Kidney (tissue), 14 donors: ENCODE measurements around the gene BSCL2. TPM values are rescaled to one million over a fixed set of nuclear protein-coding genes. Genes with fewer than 3 reads are reported as not detected.
"Not testable (repeated sequence)": the region's sequence is repeated elsewhere in the genome, so short reads cannot be mapped to it uniquely, and the experiment has no call there.

Experiments used
- DNase-seq, 5 donors: peaks; one replicate each; pipeline ENCODE4 v3.0.0-alpha.2; 2013 to 2020
- FAIRE-seq: peaks from 2 replicates; lab custom pipeline; 2012; peaks lifted over from hg19 to GRCh38; lab: Jason Lieb, UNC
- H3K27ac ChIP-seq, 2 donors: one replicate each; pipeline ENCODE4 v1.7.0; 2013; ENCODE audit warnings: low read depth in 2 of 2, low read length in 2 of 2, inconsistent platforms in 1 of 2
- H3K27me3 ChIP-seq: one replicate; pipeline ENCODE4 v1.7.1; 2013; ENCODE audit warnings: low read length, inconsistent platforms; ENCODE audit not compliant: control insufficient read depth, insufficient read depth
- H3K36me3 ChIP-seq, 3 donors: one replicate each; pipeline versions ENCODE4 v1.7.0 to v1.7.1; 2013; ENCODE audit warnings: low read length in 3 of 3, control low read depth in 1 of 3, inconsistent platforms in 1 of 3; ENCODE audit not compliant: insufficient read depth in 3 of 3, control insufficient read depth in 2 of 3
- H3K4me1 ChIP-seq, 3 donors: one replicate each; pipeline versions ENCODE4 v1.7.0 to v1.7.1; 2013; ENCODE audit warnings: low read length in 3 of 3, inconsistent platforms in 1 of 3, low read depth in 1 of 3; ENCODE audit not compliant: control insufficient read depth in 2 of 3, insufficient read depth in 2 of 3
- H3K4me3 ChIP-seq, 3 donors: one replicate each; pipeline versions ENCODE4 v1.7.0 to v1.8.1; 2013; ENCODE audit warnings: low read length in 3 of 3, control low read depth in 1 of 3, inconsistent platforms in 1 of 3
- H3K9ac ChIP-seq, 3 donors: one replicate each; pipeline versions ENCODE4 v1.7.0 to v1.7.1; 2013; ENCODE audit warnings: low read length in 3 of 3, control low read depth in 1 of 3, inconsistent platforms in 1 of 3
- H3K9me3 ChIP-seq, 3 donors: one replicate each; pipeline versions ENCODE4 v1.7.0 to v1.7.1; 2013; ENCODE audit warnings: low read length in 3 of 3, control low read depth in 1 of 3, inconsistent platforms in 1 of 3; ENCODE audit not compliant: control insufficient read depth in 2 of 3, insufficient read depth in 1 of 3
- CTCF ChIP-seq: IDR thresholded peaks from 3 replicates; pipeline ENCODE4 v1.5.1; 2012; ENCODE audit warnings: mild to moderate bottlenecking, moderate library complexity, borderline replicate concordance; ENCODE audit not compliant: insufficient read depth; ENCODE audit errors: extremely low read depth
- intact Hi-C: fragments of 100-400 bp; cut with DNase I; formaldehyde crosslinking; loops from one replicate; pipeline ENCODE4 v1.11.1; 2022
- polyA plus RNA-seq: library from polyadenylated mRNA; stranded (reverse); fragments of 350-450 nt; fragmentation: Illumina TruSeq; extraction: RNeasy Lipid Tissue Mini Kit (QIAGEN cat#74804); gene quantifications from one replicate; pipeline ENCODE4 v1.2.3, GENCODE V29; 2014; ENCODE audit warnings: low read depth, low replicate concordance; ENCODE audit not compliant: insufficient read depth
- total RNA-seq: library from RNA; stranded (reverse); fragmentation: NEBNext Ultra II Directional; extraction: Animal tissue kit (Norgen Biotek cat#: 25700); gene quantifications from one replicate; pipeline ENCODE4 v1.2.1, GENCODE V29; 2021
- donor health status: control.
- donor health status: control.
- donor health status: control.
- donor health status: control.
- donor health status: control.
- donor health status: DM: yes; HTN: yes; CAD: no.
- donor health status: Normal renal cell carcinoma (clear cell type).

Gene BSCL2
- total and polyA plus RNA-seq, 2 donors from 2014 or later: 93.2 to 249 TPM

GRCh38 chr11:62705413-62705812 is 1.8 kb downstream of the BSCL2 start:
- no peaks in the 10 kb centered on the region for H3K9me3 ChIP-seq
- H3K27ac ChIP-seq: peak overlapping the region; percentile 79 to 87
- H3K27me3 ChIP-seq: no peaks in the 10 kb centered on the region
- no peak for TF ChIP-seq CTCF
- peak overlapping the region; percentile 84 to 97 (median 93) for H3K9ac ChIP-seq
- intact Hi-C loops: no loop called here
- DNase-seq (peak in 4 of 5 donors; percentile 26 to 65 (median 42)), FAIRE-seq (no peak)
- peaks cover 0 to 30% (median 29%) of the 10 kb centered on the region in 3 donors for H3K4me1 ChIP-seq
- H3K36me3 ChIP-seq: peaks cover 2 to 13% (median 4%) of the 10 kb centered on the region in 3 donors
- peak overlapping the region; percentile 93 to 98 (median 96) for H3K4me3 ChIP-seq

DNA sequence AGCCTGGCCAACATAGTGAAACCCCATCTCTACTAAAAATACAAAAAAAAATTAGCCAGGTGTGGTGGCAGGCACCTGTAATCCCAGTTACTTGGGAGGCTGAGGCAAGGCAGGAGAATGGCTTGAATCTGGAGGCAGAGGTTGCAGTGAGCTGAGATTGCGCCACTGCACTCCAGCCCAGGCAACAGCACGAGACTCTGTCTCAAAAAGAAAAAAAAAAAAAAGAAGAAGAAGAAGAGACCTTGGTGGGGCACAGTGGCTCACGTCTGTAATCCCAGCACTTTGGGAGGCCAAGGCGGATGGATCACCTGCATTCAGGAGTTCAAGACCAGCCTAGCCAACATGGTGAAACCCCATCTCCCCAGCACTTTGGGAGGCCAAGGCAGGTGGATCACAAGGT is 3.3 kb downstream of the BSCL2 start:
- H3K9me3 ChIP-seq, DNase-seq, H3K9ac ChIP-seq, H3K27ac ChIP-seq, H3K4me3 ChIP-seq, FAIRE-seq, intact Hi-C loops, H3K27me3 ChIP-seq: not testable (repeated sequence)
- peaks cover 2 to 12% (median 2%) of the 10 kb centered on the region in 3 donors for H3K36me3 ChIP-seq
- peaks cover 0 to 23% (median 21%) of the 10 kb centered on the region in 3 donors for H3K4me1 ChIP-seq

- H3K4me3 ChIP-seq: no peak overlapping the region
- H3K9ac ChIP-seq: no peak overlapping the region
- H3K4me1 ChIP-seq: peaks cover 0 to 17% (median 14%) of the 10 kb centered on the region in 3 donors
- TF ChIP-seq CTCF: no peak
- no peaks in the 10 kb centered on the region for H3K9me3 ChIP-seq
- FAIRE-seq: no peak
- H3K27ac ChIP-seq: no peak overlapping the region
- no peak for DNase-seq
- H3K36me3 ChIP-seq: peaks cover 2 to 12% (median 2%) of the 10 kb centered on the region in 3 donors
- intact Hi-C loops: no loop called here
- no peaks in the 10 kb centered on the region for H3K27me3 ChIP-seq
Measured at GRCh38 chr11:62702246-62702645, 5.0 kb downstream of the BSCL2 start.

DNA sequence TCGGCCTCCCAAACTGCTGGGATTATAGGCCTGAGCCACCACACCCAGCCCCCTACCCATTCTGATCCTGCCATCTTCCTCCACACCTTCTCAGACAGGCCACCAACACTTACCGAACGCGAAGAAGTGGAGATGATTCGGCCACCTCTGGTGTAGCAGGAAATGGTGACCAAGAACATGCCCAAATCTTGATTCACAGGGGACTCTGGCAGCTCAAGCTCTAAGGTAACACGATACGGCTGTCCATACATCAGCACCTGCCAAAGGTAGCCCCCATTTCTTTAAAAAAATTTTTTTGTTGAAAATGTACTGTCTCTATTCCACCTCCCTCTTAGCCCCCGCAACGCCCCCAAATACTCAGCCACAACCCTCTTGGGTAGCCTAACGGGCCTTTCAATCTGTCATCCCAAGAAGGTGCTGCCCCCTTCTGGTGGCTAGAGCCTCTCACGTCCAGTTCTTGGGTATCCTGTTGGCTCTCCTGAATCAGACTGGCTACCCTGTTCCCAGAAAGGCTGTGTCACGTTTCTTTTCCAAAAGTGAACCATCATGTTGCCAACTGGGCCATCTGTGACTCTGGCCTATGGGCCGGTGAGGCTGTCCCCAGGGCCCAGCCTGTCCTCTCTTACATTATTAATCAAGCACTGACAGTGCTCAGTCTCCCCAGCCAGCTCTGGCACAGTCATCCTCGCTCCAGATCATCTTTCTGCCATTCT is 12.6 kb downstream of the BSCL2 start:
- Histone ChIP-seq H3K27me3 (no peaks in the 10 kb centered on the region), H3K36me3 (peaks cover 5 to 32% (median 12%) of the 10 kb centered on the region in 3 donors), H3K27ac (no peak overlapping the region), H3K9me3 (no peaks in the 10 kb centered on the region), H3K4me1 (no peaks in the 10 kb centered on the region), H3K4me3 (no peak overlapping the region), H3K9ac (no peak overlapping the region)
- intact Hi-C loops: loop anchor here (10.0 kb wide), 1 partner anchor 300 kb away; no protein-coding TSS in a partner anchor
- FAIRE-seq: no peak
- TF ChIP-seq CTCF: peak; percentile 75
- DNase-seq: peak in 4 of 5 donors; percentile 71 to 93 (median 78)

- DNase-seq, H3K9ac ChIP-seq, H3K27ac ChIP-seq, H3K4me3 ChIP-seq, H3K9me3 ChIP-seq, H3K27me3 ChIP-seq, FAIRE-seq, H3K4me1 ChIP-seq: not testable (repeated sequence)
- intact Hi-C loops: loop anchor here (10.0 kb wide), 1 partner anchor 299 kb away; no protein-coding TSS in a partner anchor
- peaks cover 5 to 32% (median 12%) of the 10 kb centered on the region in 3 donors for H3K36me3 ChIP-seq
Measured at GRCh38 chr11:62693624-62694023, 13.6 kb downstream of the BSCL2 start.
